Stimulated activated CD4-positive, alpha-beta T cell treated with anti-CD3 and anti-CD28 coated beads, Interleukin-2, amount 100 ng/mL, for 4 hours (primary cell): ENCODE data around the gene LAMA1.
"Not testable (repeated sequence)": the region's sequence is repeated elsewhere in the genome, so short reads cannot be mapped to it uniquely, and the experiment has no call there.

Experiments used
- DNase-seq: peaks from one replicate; pipeline ENCODE4 v3.0.0-alpha.2; 2020; ENCODE audit warnings: low read depth

The LAMA1 gene, protein sequence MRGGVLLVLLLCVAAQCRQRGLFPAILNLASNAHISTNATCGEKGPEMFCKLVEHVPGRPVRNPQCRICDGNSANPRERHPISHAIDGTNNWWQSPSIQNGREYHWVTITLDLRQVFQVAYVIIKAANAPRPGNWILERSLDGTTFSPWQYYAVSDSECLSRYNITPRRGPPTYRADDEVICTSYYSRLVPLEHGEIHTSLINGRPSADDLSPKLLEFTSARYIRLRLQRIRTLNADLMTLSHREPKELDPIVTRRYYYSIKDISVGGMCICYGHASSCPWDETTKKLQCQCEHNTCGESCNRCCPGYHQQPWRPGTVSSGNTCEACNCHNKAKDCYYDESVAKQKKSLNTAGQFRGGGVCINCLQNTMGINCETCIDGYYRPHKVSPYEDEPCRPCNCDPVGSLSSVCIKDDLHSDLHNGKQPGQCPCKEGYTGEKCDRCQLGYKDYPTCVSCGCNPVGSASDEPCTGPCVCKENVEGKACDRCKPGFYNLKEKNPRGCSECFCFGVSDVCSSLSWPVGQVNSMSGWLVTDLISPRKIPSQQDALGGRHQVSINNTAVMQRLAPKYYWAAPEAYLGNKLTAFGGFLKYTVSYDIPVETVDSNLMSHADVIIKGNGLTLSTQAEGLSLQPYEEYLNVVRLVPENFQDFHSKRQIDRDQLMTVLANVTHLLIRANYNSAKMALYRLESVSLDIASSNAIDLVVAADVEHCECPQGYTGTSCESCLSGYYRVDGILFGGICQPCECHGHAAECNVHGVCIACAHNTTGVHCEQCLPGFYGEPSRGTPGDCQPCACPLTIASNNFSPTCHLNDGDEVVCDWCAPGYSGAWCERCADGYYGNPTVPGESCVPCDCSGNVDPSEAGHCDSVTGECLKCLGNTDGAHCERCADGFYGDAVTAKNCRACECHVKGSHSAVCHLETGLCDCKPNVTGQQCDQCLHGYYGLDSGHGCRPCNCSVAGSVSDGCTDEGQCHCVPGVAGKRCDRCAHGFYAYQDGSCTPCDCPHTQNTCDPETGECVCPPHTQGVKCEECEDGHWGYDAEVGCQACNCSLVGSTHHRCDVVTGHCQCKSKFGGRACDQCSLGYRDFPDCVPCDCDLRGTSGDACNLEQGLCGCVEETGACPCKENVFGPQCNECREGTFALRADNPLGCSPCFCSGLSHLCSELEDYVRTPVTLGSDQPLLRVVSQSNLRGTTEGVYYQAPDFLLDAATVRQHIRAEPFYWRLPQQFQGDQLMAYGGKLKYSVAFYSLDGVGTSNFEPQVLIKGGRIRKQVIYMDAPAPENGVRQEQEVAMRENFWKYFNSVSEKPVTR (N-terminal part only)

DNA sequence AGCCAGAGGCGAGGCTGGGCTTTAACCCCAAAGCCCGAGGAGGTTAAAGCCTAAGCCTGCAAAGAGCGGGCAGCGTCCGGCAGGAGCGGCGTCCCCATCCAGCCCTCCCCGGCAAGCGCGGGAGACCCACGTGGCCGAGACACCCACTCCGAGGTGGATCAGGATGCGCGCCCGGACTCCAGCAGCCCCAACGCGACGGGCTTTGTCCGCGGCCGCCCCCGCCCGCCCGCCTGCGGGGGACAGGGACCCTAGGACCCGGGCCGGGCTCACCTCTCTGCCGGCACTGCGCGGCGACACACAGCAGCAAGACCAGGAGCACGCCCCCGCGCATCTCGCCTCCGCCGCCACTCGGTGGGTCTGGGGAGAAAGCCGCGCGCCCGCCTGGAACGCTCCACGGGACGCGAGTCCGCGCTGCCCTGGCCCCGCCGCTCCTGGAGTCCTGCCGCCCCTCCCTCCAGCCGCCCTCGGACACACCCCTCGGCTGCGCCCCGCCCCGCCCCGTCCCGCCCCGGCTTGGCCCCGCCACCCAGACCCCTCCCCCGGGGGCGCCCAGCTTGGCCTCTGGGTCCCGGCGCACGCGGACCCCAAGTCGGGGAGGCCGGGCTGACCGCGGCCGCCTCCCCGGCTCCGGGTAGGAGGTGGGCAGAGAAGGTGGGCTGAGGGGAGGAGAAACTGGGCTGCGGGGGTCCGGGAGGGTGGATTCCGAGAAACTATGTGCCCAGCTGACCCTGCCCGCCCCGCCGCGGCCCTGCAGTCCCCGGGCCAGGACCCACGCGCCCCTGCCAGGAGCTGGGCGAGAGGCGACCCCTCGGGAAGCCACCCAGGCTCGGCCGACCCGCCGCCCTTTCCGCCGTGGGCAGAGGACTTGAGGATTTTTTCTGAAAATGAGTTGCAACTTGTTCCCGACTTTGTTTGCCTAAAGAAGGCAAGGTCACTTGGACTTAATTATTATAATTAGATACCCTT lies at the start of gene LAMA1:
LAMA1 (minus strand) TSS at position 408 of the 966 bp plus-strand sequence; CDS start at position 331, 77 bp downstream.
- DNase-seq, result no peak

DNA sequence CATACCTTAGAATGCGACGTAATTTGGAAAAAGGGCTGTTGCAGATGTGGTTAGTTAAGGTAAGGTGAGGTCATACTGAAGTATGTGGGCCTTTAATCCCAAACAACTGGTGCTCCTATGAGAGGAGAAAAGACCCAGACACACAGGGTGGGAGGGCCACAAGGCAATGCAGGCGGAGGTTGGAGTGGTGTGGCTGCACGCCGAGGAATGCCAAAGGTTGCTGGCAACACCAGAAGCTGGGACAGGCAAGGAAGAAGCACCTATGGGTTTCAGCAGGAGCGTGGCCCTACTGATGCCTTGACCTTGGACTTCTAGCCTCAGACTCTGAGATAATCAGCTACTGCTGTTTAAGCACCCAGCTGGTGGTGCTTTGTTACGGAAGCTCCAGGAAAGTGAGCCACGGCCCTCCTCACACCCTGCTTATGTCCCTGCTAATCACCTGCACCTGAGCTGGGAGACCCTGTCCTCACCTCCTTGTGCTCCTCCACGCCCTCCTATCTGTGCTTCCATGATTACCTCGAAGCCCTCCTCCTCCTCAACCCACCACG lies 48.3 kb upstream of the LAMA1 start:
- DNase-seq, result no peak

DNA sequence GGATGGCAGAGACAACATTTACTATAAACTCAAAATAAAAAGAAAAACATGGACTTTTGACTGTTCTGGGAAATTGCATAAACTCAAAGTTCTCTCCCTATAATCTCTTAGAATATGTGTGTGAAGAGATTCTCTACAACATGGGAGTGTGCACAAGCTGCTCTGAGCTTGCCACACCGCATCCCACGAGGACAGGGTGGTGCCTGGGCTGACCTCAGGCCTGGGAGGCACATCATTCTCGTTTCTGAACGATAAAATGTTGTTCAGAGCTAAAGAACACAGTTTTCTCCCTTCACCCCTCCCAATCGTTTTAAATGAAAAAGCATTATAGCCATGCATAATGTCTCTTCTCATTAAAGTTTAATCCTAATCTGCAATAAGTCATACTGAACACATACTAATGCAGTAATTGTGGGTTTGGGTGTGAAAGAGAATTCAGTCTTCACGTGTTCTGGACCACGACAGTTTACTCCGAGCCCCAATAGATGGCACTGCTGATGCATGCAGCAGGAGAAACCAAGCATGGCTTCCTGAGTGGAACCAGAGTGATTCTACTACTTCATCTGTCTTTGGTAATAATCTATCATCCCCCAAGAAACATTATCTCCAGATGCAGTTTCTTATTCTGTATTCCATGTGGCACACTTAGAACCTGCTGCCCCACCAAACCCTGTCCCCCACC lies 46.9 kb upstream of the LAMA1 start:
- DNase-seq, result no peak

DNA sequence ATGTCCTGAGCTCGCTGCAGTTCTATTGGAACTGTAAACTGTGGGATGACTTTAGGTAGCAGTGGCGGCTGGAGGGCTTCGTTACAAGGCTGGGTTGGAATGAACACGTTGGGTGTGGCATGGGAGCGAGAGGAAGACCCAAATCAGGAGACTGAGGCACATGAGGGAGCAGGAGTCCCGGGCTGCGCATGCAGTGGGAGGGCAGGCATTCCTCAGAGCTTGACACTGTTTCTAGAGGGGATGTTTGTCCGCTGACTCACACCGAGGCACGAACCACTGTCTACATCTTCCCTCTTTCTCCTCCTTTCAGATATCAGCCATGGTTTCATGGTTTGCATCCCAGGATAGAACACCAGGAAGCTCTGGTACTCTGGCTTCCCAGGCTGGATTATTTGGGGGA lies 40.6 kb upstream of the LAMA1 start:
- no peak for DNase-seq

DNA sequence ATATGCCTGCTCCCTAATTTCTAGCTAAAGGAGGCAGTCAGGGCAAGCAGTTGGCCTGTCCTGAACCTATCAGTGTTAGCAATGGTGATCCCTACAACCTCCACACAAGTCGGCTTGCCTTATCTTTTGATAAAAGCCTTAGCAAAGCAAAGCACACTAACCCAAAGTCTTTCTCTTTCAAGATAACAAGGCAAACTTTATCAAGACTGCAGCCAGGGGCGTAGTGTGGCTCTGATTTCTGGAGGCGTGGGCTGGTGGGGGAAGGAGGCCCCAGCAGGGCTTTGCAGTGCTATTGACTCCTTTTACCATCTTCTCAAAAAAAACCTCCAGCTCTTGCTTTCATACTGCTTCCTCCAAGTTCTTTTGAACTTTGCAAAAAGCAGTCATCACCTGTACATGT lies 40.2 kb upstream of the LAMA1 start:
- no peak for DNase-seq

DNA sequence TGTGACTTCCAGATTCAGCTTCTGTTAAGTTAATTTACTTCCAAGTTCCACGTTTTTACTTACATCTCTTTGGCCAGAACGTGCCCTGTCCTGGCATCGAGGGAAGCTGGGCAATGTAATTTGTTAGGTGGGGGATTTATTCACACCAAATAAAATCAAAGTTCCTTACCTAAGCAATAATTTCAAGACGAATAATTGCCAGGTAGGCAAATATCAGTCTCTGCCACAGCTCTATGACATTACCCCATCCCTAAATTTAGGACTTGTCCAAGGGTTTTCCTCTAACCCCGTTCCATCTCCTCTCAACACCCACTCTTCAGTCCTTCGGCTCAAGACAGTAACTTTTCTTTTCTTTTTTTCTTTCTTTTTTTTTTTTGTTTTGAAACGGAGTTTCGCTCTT lies 38.3 kb upstream of the LAMA1 start:
- no peak for DNase-seq

DNA sequence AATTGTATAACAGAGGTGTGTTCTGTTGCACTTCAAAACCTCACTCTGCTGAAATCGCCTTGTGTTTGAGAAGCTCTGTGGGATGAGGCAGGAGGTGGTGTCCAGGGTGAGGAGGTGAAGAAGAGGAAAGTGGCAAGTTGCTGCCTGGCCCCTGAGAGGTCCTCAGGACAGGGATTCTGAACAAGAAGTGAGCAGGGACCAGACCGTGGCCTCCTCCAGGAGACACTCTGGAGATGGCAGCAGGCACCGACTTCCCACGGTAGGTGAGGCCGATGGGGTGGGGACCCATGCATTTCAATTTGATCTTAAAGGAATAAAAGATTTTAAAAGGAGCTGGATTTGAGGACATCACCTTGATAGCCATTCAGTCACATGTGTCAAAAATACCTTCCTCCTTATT lies 37.5 kb upstream of the LAMA1 start:
- no peak for DNase-seq

DNA sequence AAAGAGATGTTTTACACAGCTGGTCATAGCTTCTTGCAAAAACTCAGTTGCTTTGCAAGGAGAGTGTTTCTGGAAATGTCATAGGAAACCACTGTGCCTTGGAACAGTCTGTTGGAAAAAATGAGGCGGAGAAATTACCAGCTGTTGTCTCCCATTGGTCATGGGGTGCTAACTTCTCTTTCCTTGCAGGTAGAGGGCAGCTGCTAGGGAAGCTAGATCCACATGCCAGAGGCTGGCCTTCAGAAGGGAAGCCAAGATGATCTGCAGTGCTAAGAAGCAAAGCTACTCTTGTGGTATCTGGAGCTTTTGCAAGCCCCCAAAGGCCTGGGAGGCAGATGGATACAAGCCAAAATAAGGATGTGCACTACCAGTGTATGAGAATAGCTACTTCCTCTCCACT lies 34.8 kb upstream of the LAMA1 start:
- no peak for DNase-seq

DNA sequence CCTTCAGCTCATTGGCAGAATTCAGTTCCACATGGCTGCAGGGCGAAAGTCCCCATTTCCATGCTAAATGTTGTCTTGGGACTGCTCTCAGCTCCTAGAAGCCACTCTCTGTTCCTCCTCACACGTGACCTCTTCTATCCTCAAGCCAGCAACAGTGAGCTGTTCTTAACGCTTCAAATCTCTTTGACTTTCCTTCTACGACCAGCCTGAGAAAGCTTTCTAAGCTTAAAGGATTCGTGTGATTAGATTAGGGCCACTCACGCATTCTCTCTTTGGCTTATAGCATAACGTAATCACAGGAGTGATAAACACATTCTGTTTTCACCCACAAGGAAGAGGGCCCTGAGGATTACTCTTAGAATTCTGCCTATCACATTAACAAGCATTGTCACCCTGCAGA lies 29.8 kb upstream of the LAMA1 start:
- DNase-seq, result no peak

DNA sequence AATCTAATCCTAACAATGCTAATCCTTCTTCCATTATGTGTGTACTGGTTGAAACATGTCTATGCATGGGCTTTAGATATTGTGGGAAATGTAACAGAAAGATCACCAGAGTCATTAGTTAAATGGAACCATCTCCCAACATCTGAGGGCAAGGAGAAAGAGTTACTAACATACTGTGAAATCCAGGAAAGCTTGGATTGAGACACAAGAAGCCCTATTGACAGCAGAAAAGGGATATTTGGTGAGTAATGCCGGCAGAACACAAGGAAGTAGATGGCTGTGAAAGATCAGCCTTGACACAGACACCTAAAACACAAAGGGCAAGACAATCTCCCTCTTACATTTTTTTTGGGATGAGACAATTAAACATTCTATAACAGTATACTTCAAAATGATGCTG lies 28.5 kb upstream of the LAMA1 start:
- DNase-seq, result no peak

DNA sequence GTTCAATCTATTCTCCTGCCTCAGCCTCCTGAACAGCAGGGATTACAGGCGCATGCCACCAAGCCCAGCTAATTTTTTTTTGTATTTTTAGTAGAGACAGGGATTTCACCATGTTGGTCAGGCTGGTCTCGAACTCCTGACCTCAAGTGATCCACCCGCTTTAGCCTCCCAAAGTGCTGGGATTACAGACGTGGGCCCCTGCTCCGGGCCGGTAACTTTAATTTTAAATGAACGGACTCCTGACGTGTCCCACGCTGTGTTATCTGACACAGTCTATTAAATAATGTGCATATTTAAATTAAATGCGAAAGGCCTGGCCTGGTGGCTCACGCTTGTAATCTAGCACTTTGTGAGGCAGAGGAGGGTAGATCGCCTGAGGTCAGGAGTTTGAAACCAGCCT lies 27.3 kb upstream of the LAMA1 start:
- not testable (repeated sequence) for DNase-seq

DNA sequence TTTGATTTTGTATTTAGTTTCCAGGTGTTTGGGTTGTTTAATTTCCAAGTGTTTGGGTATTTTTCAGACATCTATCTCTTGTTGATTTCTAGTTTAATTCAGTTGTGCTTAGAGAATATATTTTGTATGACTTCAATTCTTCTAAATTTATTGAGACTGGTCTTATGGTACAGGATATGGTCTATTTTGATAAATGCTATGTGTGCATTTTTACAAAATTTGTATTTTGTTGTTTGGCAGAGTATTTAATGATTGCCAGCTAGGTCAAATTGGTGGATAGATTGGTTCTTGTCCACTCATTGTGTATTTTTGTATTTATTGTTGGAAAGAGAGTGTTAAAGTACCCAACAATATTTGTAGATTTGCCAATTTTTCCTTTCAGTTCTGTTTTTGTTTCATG lies 23.7 kb upstream of the LAMA1 start:
- DNase-seq, result no peak

DNA sequence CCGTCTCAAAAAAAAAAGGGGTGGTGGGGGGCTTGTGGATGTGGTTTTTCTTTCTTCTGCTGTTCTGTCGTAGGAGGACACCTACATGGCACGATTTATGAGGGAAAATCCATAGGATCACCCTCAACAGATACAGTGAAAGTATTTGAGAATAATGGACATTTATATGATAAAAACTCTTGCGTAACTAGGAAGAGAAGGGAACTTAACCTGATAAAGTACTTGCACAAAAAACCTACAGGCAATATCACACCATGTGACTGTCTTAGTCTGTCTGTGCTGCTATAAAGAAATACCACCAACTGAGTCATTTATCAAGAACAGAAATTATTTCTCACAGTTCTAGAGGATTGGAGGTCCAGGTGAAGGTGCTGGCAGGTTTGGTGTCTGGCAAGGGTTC lies 21.8 kb upstream of the LAMA1 start:
- no peak for DNase-seq

DNA sequence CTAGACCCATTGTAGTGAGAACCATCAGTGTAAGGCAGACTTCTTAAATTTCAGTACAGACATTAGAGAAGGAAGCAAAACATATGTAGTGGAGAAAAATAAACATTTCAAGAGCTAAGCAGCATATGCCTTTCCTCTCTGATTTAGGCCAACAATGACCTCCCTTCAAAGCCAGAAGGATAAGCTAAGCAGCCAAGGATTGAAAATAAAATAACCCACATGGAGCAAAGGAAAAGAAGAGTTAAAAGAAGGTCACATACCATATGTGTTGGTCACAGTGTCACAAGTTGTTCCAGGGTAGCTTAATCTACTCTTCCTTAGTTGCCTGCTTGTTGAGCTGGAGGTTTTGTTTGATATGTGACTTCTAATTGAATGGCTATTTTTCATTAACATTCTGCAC lies 15.6 kb upstream of the LAMA1 start:
- no peak for DNase-seq

DNA sequence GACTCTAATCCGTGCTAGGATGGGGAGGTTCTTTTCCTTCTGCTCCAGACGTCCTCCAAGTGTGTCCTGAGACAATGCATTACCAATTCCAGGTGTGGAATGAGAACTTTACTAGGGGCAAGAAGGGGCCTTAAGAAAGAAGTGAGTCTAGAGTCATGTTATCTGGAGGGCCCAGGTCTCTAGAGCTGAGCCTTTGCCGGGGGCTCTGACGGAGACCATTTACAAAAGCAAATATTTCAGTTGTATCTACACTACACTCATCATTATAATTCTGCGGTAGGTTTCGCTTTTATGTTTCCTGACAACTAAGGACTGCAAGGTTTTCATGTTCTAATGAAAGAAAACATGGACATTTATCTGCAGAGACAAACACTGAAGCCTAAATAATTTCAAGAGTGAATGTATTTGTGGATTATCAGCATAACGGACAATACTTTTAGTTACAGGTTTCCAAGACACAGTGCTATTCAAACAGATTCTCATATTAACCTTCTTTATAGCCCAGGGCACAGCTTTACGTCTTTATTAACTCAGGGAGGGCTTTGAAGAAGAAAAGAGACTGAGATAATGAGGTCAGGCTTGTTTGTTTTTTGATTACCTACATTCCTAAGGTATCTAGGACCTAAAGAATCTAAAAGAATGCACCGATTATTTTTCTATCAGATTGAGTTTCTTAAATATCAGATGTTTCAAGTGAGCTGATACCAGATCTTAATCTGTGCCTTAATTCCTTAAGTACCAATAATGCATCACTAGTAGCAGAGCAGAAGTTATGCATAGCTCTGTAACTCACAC lies 15.0 kb upstream of the LAMA1 start:
- DNase-seq, result no peak

DNA sequence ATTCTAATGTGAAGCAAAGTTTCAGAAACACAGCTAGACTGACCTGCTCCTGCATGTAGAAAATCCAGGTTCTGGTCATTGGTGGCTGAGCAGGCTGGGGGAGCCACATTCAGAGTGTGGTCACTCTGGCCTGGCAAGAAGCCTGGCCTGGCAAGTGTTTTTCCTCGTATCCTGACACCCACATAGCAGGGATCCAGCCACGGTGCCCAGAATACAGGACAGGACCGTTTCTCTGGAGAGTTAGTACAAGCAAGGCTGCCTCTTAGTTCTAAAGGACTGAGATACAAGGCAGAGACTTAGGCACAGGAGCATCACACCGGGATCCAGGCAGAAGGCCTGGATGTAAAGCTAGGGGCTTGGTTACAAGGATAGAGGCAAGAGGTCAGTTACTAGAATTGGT lies 4.8 kb upstream of the LAMA1 start:
- no peak for DNase-seq

DNA sequence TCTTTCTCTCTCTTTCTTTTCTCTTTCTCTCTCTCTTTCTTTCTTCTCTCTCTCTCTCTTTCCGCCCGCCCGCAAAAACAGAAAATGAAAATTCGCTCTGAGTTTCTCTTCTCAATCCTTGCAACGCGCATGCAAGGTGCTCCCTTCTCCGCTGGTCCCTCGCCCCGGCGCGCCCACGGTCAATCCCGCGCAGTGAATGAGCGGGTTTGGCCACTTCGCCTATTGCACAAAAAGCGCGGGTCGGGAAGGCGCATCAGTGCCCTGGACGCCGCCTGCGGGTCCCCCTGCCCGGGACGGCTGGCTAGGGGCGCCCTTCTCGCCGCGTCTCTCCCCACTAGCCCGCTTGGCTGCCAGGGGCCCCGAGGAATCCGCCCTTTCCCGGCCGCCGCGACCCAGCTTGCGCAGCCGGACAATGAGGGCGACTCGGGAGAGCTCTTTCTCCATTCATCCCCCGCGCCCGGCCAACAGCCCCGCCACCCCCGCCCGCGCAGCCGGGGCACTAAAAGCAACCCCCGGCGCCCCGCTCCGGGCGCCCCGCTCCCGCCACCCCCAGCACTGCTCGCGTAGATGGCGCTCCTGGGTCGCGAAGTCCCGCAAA lies 706 bp downstream of the LAMA1 start:
- DNase-seq, result no peak

DNA sequence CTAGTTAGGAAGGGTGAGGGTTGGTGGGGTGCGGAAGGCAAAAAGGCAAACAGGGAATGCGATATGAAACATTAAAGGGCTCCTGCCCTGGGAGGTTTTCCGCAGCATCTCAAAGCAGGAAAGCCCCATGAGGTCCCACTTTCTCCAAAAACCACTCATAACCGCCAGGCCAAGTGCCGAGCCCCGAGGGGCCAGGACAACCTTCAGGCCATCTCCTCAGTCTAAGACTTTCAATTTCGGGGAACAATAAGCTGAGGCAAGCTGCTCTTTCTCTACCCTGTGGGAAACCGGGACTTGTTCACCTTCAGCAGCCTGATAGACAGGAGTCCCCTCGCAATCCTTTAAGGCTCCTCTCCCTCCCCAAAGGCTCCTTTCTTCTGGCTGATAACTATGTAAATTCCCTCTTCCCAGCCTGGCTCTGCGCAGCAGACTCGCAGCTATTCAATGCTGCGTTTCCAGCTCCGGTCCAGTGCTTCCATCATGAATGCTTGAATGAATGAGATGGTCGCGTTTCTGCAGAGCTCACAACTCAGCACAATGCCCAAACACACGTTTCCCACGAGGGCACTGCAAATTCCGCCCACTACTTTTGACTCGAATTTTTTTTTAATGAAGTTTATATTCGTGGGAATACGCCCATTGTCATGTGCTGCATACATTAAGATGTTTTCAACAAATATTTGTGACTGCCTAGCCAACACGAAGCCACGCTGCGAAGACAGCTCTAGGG lies 1.4 kb downstream of the LAMA1 start:
- DNase-seq, result no peak
